ENCODE results near the gene PKD1L1.

The PKD1L1 gene

GRCh38 chr7:47833211-47833610 is 115.1 kb downstream of the PKD1L1 start:
- TF ChIP-seq POLR2A (IDR thresholded peaks at IDR 0.05; ENCODE audit: extremely low read depth, insufficient read length) (no peak), CTCF (IDR thresholded peaks at IDR 0.05; ENCODE audit: low read depth, low read length) (no peak), MYC (IDR thresholded peaks at IDR 0.05; ENCODE audit: low read depth, low read length) (no peak), MAX (IDR thresholded peaks at IDR 0.05; ENCODE audit: low read depth, low read length) (no peak)
- DNase-seq (ENCODE audit: low read depth), result peak; percentile 38
- no peak overlapping the region for H3K4me3 ChIP-seq (ENCODE audit: low read depth, low read length)

DNA sequence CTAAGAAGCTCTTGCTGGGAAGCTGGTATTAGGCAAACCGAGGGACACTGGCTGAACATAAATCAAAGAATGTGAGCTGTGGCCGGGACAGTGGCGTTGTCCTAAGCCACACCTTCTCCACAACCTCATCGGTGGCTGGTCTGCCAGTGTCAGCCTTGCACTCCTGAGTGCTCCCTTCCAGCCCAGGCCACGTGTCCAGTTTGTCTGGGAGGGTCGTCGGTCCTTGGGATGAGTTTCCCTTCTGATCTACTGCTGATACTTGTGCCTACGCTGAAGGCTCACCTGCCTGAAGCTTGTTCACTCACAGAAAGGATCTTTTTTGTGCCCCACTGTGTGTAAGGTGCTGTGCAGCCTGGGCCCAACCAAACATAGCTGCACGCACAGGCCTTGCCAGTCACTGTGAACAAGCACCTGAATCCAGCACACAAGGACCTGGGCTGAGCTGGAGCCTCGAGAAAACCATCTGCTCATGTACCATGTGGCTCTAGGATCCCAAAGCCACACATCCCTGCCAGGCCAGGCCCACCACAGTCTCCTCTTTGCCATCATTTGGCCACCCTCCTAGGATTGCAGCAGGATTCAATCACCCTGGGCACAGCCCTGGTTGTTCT is 116.1 kb downstream of the PKD1L1 start:
- no peak overlapping the region for H3K4me3 ChIP-seq (ENCODE audit: low read depth, low read length)
- TF ChIP-seq CTCF (IDR thresholded peaks at IDR 0.05; ENCODE audit: low read depth, low read length) (no peak), MYC (IDR thresholded peaks at IDR 0.05; ENCODE audit: low read depth, low read length) (no peak), MAX (IDR thresholded peaks at IDR 0.05; ENCODE audit: low read depth, low read length) (no peak), POLR2A (IDR thresholded peaks at IDR 0.05; ENCODE audit: extremely low read depth, insufficient read length) (no peak)
- no peak for DNase-seq (ENCODE audit: low read depth)

DNA sequence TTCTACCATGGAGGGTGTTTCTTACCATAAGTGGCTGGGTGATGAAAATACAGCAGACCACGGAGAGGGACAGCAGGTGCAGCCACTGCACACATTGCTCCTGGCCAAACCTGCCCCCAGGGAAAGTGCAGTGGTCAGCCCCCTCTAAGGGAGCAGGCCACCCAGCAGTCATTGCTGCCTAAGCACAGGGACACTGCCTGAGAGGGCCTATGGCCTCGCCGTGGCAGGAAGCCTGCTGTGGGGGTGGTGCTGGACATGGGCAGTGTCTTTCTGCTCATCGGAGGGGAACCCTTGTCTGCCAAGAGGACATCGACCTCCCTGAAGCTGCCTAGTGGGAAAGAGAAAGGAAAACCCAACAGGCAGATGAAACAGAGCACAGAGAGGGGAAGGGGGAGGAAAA is 118.3 kb downstream of the PKD1L1 start:
- no peak overlapping the region for H3K4me3 ChIP-seq (ENCODE audit: low read depth, low read length)
- DNase-seq (ENCODE audit: low read depth), result no peak
- no peak for TF ChIP-seq MYC (IDR thresholded peaks at IDR 0.05; ENCODE audit: low read depth, low read length)
- no peak for TF ChIP-seq POLR2A (IDR thresholded peaks at IDR 0.05; ENCODE audit: extremely low read depth, insufficient read length)
- no peak for TF ChIP-seq CTCF (IDR thresholded peaks at IDR 0.05; ENCODE audit: low read depth, low read length)
- TF ChIP-seq MAX (IDR thresholded peaks at IDR 0.05; ENCODE audit: low read depth, low read length), result no peak

DNA sequence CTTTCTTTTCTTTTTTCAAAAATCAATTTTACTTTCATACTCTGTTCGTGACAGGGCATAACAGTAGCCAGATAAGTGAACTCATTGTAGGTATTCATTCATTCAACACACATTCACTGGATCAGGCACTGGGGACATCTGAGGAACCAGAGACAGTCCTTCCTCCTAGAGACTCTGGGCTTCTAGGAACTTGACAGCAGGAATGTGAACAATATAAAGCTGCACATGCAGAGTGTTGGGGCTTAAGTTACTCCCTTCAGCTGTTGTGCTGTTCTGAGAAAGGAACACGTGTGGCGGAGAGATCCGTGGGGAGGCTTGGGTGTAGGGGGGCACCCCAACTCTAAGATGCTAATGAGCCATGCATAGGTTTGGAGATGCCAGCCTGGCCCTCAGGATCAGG is 120.4 kb downstream of the PKD1L1 start:
- H3K4me3 ChIP-seq (ENCODE audit: low read depth, low read length), result no peak overlapping the region
- TF ChIP-seq MAX (IDR thresholded peaks at IDR 0.05; ENCODE audit: low read depth, low read length) (no peak), MYC (IDR thresholded peaks at IDR 0.05; ENCODE audit: low read depth, low read length) (no peak), POLR2A (IDR thresholded peaks at IDR 0.05; ENCODE audit: extremely low read depth, insufficient read length) (no peak), CTCF (IDR thresholded peaks at IDR 0.05; ENCODE audit: low read depth, low read length) (no peak)
- DNase-seq (ENCODE audit: low read depth), result no peak

GRCh38 chr7:47827351-47827756 is 120.9 kb downstream of the PKD1L1 start:
- DNase-seq (ENCODE audit: low read depth), result no peak
- no peak overlapping the region for H3K4me3 ChIP-seq (ENCODE audit: low read depth, low read length)
- no peak for TF ChIP-seq MYC (IDR thresholded peaks at IDR 0.05; ENCODE audit: low read depth, low read length)
- TF ChIP-seq POLR2A (IDR thresholded peaks at IDR 0.05; ENCODE audit: extremely low read depth, insufficient read length), result no peak

- no peak overlapping the region for H3K4me3 ChIP-seq (ENCODE audit: low read depth, low read length)
- no peak for DNase-seq (ENCODE audit: low read depth)
- TF ChIP-seq CTCF (IDR thresholded peaks at IDR 0.05; ENCODE audit: low read depth, low read length) (no peak), MYC (IDR thresholded peaks at IDR 0.05; ENCODE audit: low read depth, low read length) (no peak), POLR2A (IDR thresholded peaks at IDR 0.05; ENCODE audit: extremely low read depth, insufficient read length) (no peak), MAX (IDR thresholded peaks at IDR 0.05; ENCODE audit: low read depth, low read length) (no peak)
These were observed 121.5 kb downstream of the PKD1L1 start for GRCh38 chr7:47826754-47827153.

Measured in NB4 (cell line).